GM11168 (cell line): ENCODE measurements around the gene ANKRD44.

ENCODE experiments used
- in situ Hi-C: fragments of 300-500 bp; cut with MboI; formaldehyde crosslinking; loops from one replicate; pipeline ENCODE4 v1.12.0; 2022; ENCODE audit warnings: low sequenced_read_pairs; ENCODE audit not compliant: unreplicated experiment

The ANKRD44 gene

GRCh38 chr2:197131558-197131855 lies 179.1 kb downstream of the ANKRD44 start:
- in situ Hi-C loops, result no loop called here

- in situ Hi-C loops, result no loop called here
Measured at GRCh38 chr2:197130318-197130717, 180.3 kb downstream of the ANKRD44 start.

GRCh38 chr2:197128897-197129296 lies 181.7 kb downstream of the ANKRD44 start:
- in situ Hi-C loops, result no loop called here

GRCh38 chr2:197128126-197128525 lies 182.5 kb downstream of the ANKRD44 start:
- in situ Hi-C loops, result no loop called here

- in situ Hi-C loops, result no loop called here
Measured at GRCh38 chr2:197126630-197127352, 183.8 kb downstream of the ANKRD44 start.

GRCh38 chr2:197124639-197125390 lies 185.8 kb downstream of the ANKRD44 start:
- in situ Hi-C loops, result no loop called here

- in situ Hi-C loops, result no loop called here
Measured at GRCh38 chr2:197122821-197123220, 187.8 kb downstream of the ANKRD44 start.

GRCh38 chr2:197121756-197122385 lies 188.7 kb downstream of the ANKRD44 start:
- in situ Hi-C loops, result no loop called here

- in situ Hi-C loops, result no loop called here
Measured at GRCh38 chr2:197121255-197121654, 189.3 kb downstream of the ANKRD44 start.

GRCh38 chr2:197116306-197116879 lies 194.2 kb downstream of the ANKRD44 start:
- in situ Hi-C loops, result loop anchor here (10.0 kb wide), 1 partner anchor 48 kb away; no protein-coding TSS in a partner anchor

GRCh38 chr2:197115325-197115724 lies 195.3 kb downstream of the ANKRD44 start:
- in situ Hi-C loops, result loop anchor here (10.0 kb wide), 1 partner anchor 49 kb away; no protein-coding TSS in a partner anchor

GRCh38 chr2:197113275-197113711 lies 197.3 kb downstream of the ANKRD44 start:
- in situ Hi-C loops, result loop anchor here (10.0 kb wide), 1 partner anchor 52 kb away; no protein-coding TSS in a partner anchor

GRCh38 chr2:197109326-197109725 lies 201.3 kb downstream of the ANKRD44 start:
- in situ Hi-C loops, result no loop called here

- in situ Hi-C loops, result no loop called here
Measured at GRCh38 chr2:197108758-197109157, 201.8 kb downstream of the ANKRD44 start.

GRCh38 chr2:197107291-197108269 lies 203.0 kb downstream of the ANKRD44 start:
- in situ Hi-C loops, result no loop called here

GRCh38 chr2:197103363-197103762 lies 207.2 kb downstream of the ANKRD44 start:
- in situ Hi-C loops, result no loop called here

GRCh38 chr2:197102231-197102630 lies 208.3 kb downstream of the ANKRD44 start:
- in situ Hi-C loops, result no loop called here

GRCh38 chr2:197101519-197101918 lies 209.1 kb downstream of the ANKRD44 start:
- in situ Hi-C loops, result no loop called here

GRCh38 chr2:197097578-197098366 lies 212.8 kb downstream of the ANKRD44 start:
- in situ Hi-C loops, result no loop called here
